ENCODE results near the gene SLC1A4. TPM values are rescaled to one million over a fixed set of nuclear protein-coding genes. Genes with fewer than 3 reads are reported as not detected.

Gene SLC1A4
- polyA plus RNA-seq, 2 donors = 6.6 to 9.3 TPM

DNA sequence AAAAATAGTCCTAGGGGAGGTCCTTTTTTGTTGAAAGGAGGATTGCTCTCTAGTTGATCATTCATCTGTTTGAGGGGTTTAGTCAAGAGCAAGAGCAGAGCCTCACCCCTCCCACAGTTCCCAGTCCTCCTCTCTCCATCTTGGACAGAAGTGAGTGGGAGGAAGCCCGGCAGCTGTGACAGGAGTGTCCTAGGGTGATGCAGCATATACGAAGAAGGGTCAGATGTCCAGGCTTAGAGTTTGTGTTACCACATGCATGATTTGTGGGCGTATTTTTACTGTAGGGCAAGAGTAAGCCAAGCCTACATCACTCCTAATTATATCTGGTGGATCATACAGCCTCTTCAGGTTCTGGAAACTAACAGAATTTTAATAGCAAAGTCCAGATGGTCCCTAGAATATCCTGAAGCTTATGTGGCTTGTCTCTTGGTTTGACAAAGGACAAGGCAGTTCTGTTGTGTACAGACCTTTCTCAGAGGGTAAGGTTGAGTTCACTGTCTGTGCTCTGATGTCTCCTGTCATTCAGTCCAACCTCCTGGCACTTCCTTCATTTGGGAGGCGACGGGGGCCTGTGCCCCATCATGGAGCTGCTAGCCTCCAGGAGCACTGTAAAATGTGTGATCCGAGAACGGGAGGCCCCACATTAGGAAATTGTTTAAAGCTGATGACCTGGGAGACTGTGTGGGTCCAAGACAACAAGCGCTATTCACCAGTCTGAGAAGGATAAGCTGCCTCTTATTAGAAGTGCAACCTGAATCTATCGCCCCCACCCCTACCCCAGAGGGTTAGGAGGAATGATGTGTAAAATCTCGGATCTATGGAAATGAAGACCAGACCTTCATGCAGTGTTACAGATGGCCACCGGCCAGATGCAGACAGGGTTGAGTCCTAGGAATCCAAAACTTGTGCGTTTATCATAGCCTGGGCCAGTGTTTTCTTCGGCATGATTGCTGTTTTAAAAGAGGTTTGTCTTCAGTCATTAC is 73.9 kb downstream of the SLC1A4 start:
- Histone ChIP-seq H3K4me3 (ENCODE audit: low read depth in 1 of 2, low read length in 2 of 2) (no peak overlapping the region), H3K9me3 (ENCODE audit: control insufficient read depth in 2 of 2, insufficient read depth in 1 of 2, low read depth in 1 of 2, low read length in 1 of 2) (no peaks in the 10 kb centered on the region), H3K4me1 (ENCODE audit: control insufficient read depth in 2 of 2, insufficient read depth in 2 of 2, low read length in 1 of 2) (peaks cover 5 to 8% of the 10 kb centered on the region in 2 donors), H3K27me3 (ENCODE audit: control insufficient read depth in 1 of 2, insufficient read depth in 2 of 2, low read length in 2 of 2) (no peaks in the 10 kb centered on the region), H3K36me3 (ENCODE audit: control insufficient read depth in 2 of 2, insufficient read depth in 2 of 2, low read length in 1 of 2) (no peaks in the 10 kb centered on the region), H3K27ac (ENCODE audit: low read depth in 2 of 2, low read length in 1 of 2) (no peak overlapping the region)
- 52 to 68% methylated on average over 13 of the region's 13 CpGs for WGBS, 2 donors

DNA sequence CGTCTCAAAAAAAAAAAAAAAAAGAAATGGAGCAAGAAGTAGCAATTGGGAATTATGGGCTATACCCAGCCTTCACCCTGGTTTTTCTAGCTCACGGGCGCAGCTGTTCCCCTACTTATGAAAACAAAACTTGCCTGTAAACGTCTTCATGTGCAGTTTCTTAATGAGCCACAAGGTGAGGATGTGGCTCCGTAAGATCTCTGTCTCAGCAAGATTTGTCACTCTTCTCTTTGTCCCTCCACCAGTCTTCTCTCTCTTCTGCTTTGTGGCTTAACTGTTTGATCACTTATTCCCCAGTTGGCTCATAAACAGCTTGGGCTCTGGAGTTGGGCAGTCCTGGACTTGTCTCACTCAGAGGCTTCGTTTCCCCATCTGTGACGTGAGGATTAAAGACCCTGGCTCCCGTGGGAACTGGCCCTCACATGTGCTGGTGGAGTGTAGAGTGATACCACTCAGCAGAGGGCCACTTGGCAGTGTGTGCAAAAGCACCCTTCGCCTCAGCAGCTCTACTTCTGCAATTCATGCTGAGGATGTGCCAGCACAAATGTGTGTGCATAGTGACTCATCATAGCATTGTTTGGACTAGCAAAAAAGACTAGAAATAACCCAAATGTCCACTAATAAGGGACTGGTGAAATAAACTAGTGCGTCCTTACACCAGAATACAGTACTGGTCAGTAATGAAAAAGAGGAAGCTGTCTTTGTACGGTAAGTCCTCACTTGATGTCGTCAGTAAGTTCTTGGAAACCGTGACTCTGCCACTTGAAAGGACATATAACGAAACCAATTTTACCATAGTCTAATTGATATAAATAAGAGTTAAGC is 75.7 kb downstream of the SLC1A4 start:
- peak overlapping the region; percentile 54 to 91 for H3K27ac ChIP-seq (ENCODE audit: low read depth in 2 of 2, low read length in 1 of 2)
- peaks cover 0 to 1% of the 10 kb centered on the region in 2 donors for H3K36me3 ChIP-seq (ENCODE audit: control insufficient read depth in 2 of 2, insufficient read depth in 2 of 2, low read length in 1 of 2)
- H3K4me1 ChIP-seq (ENCODE audit: control insufficient read depth in 2 of 2, insufficient read depth in 2 of 2, low read length in 1 of 2) = peaks cover 8 to 19% of the 10 kb centered on the region in 2 donors
- H3K27me3 ChIP-seq (ENCODE audit: control insufficient read depth in 1 of 2, insufficient read depth in 2 of 2, low read length in 2 of 2) = no peaks in the 10 kb centered on the region
- no peaks in the 10 kb centered on the region for H3K9me3 ChIP-seq (ENCODE audit: control insufficient read depth in 2 of 2, insufficient read depth in 1 of 2, low read depth in 1 of 2, low read length in 1 of 2)
- no peak overlapping the region for H3K4me3 ChIP-seq (ENCODE audit: low read depth in 1 of 2, low read length in 2 of 2)
- WGBS, 2 donors = 15 to 23% methylated on average over 14 of the region's 14 CpGs

DNA sequence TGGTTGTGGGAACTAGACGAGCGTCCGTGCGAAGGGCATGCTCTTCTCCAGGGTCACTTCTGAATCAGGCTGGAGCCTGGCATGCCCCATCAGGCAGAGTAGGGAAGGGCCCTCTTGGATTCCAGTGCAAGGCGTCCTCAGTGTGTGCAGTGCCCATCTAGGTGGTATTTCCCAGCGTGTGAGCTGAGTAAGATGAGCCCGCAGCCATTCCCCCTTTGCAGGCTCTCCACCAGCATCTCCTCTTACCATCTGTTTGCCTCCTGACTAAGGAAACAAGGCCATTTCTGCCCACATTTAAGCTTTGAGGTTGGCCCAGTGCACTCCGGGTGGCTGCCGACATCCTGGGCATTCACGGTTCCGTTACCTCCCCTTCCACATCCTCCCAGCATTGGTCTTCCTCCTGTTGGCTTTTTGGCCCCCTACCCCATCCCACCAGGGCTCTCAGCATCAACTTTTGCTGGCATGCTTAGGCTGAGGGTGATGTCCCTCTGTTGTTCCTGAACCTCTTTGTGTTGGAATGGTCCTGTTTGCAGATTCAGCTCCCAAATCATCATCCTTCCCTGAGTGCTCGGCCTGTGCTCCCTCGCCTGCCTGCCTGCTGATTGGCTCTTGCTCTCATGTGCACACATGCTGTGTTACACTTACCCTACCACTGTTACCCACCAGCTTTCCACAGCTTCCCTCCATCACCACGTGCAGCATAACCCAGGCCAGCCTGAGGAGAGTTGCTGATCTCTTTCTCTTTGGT is 78.8 kb downstream of the SLC1A4 start:
- Histone ChIP-seq H3K4me1 (ENCODE audit: control insufficient read depth in 2 of 2, insufficient read depth in 2 of 2, low read length in 1 of 2) (peaks cover 10 to 26% of the 10 kb centered on the region in 2 donors), H3K27ac (ENCODE audit: low read depth in 2 of 2, low read length in 1 of 2) (peak overlapping the region; percentile 14 to 15), H3K27me3 (ENCODE audit: control insufficient read depth in 1 of 2, insufficient read depth in 2 of 2, low read length in 2 of 2) (no peaks in the 10 kb centered on the region), H3K9me3 (ENCODE audit: control insufficient read depth in 2 of 2, insufficient read depth in 1 of 2, low read depth in 1 of 2, low read length in 1 of 2) (no peaks in the 10 kb centered on the region), H3K36me3 (ENCODE audit: control insufficient read depth in 2 of 2, insufficient read depth in 2 of 2, low read length in 1 of 2) (peaks cover 5 to 11% of the 10 kb centered on the region in 2 donors), H3K4me3 (ENCODE audit: low read depth in 1 of 2, low read length in 2 of 2) (no peak overlapping the region)
- WGBS, 2 donors = 70 to 74% methylated on average over 14 of the region's 14 CpGs

DNA sequence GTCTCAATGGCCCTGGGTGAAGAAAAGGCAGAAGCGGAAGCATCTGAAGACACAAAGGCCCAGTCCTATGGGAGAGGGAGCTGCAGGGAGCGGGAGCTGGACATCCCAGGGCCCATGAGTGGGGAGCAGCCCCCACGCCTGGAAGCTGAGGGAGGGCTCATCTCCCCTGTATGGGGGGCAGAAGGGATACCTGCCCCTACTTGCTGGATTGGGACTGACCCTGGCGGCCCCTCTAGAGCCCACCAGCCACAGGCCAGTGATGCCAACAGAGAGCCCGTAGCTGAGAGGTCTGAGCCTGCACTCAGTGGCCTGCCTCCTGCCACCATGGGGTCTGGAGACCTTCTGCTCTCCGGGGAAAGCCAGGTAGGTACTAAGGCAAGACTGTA is 80.2 kb downstream of the SLC1A4 start:
- Histone ChIP-seq H3K27me3 (ENCODE audit: control insufficient read depth in 1 of 2, insufficient read depth in 2 of 2, low read length in 2 of 2) (no peaks in the 10 kb centered on the region), H3K4me3 (ENCODE audit: low read depth in 1 of 2, low read length in 2 of 2) (no peak overlapping the region), H3K9me3 (ENCODE audit: control insufficient read depth in 2 of 2, insufficient read depth in 1 of 2, low read depth in 1 of 2, low read length in 1 of 2) (no peaks in the 10 kb centered on the region), H3K27ac (ENCODE audit: low read depth in 2 of 2, low read length in 1 of 2) (peak overlapping the region in 1 of 2 donors; percentile 17), H3K4me1 (ENCODE audit: control insufficient read depth in 2 of 2, insufficient read depth in 2 of 2, low read length in 1 of 2) (peaks cover 10 to 26% of the 10 kb centered on the region in 2 donors), H3K36me3 (ENCODE audit: control insufficient read depth in 2 of 2, insufficient read depth in 2 of 2, low read length in 1 of 2) (peaks cover 8 to 13% of the 10 kb centered on the region in 2 donors)
- WGBS, 2 donors = 92 to 93% methylated on average over 6 of the region's 6 CpGs

DNA sequence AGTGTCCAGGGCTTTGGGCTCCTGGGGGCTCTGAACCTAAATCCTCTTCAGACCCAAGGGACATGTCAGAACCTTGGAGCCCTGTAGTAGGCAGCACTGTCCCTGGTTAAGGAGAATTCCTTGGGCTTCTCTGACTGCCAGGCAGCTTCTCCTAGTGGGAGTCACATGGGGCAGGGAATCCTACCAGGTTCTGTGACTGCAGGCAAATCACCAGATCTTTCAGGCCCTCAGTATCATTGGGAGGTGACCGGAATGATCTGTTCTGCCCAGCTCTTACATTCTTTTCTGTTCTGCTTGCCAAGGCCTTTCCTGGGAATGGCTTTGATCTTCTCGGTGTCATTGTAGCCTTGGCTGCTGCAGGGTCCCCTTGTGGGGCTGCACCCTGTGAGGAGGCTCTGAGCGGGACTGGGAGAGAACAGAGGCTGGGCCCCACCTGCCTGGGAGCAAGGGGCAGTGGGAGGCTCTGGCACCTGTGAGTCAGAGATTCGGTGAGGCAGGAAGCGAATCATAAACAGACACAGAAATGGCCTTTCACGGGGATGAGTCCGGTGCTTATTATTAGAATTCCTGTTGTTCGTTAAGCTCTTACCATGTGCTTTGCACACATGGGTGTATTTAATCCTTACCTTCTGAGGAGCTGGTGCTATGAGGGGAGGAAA is 81.1 kb downstream of the SLC1A4 start:
- H3K27ac ChIP-seq (ENCODE audit: low read depth in 2 of 2, low read length in 1 of 2) = peak overlapping the region in 1 of 2 donors; percentile 40
- 34 to 39% methylated on average over 8 of the region's 8 CpGs for WGBS, 2 donors
- H3K36me3 ChIP-seq (ENCODE audit: control insufficient read depth in 2 of 2, insufficient read depth in 2 of 2, low read length in 1 of 2) = peaks cover 8 to 13% of the 10 kb centered on the region in 2 donors
- H3K9me3 ChIP-seq (ENCODE audit: control insufficient read depth in 2 of 2, insufficient read depth in 1 of 2, low read depth in 1 of 2, low read length in 1 of 2) = no peaks in the 10 kb centered on the region
- H3K4me3 ChIP-seq (ENCODE audit: low read depth in 1 of 2, low read length in 2 of 2) = no peak overlapping the region
- H3K4me1 ChIP-seq (ENCODE audit: control insufficient read depth in 2 of 2, insufficient read depth in 2 of 2, low read length in 1 of 2) = peaks cover 8 to 22% of the 10 kb centered on the region in 2 donors
- no peaks in the 10 kb centered on the region for H3K27me3 ChIP-seq (ENCODE audit: control insufficient read depth in 1 of 2, insufficient read depth in 2 of 2, low read length in 2 of 2)

DNA sequence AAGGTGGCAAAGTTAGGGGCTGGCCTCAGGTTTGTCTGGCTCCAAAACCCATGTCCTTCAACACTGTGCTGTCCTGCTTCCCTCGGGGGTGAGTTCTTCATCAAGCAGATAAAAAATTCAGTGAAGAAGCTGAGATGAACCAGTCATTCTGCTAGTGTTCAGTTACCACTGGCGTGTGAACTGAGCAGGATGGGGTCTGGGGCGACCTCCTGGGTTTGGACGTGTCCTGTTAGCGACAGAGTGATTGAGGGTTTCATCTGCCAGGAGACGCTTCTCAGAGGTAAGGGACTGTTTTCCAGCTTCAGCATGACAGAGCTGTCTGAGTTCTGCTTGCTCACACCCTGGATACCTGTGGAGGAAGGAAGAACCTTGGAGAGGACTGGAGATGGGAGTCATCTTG is 81.7 kb downstream of the SLC1A4 start:
- whole genome bisulfite sequencing, 2 donors = 81 to 88% methylated on average over 6 of the region's 6 CpGs
- H3K4me3 ChIP-seq (ENCODE audit: low read depth in 1 of 2, low read length in 2 of 2) = no peak overlapping the region
- no peaks in the 10 kb centered on the region for H3K27me3 ChIP-seq (ENCODE audit: control insufficient read depth in 1 of 2, insufficient read depth in 2 of 2, low read length in 2 of 2)
- H3K4me1 ChIP-seq (ENCODE audit: control insufficient read depth in 2 of 2, insufficient read depth in 2 of 2, low read length in 1 of 2) = peaks cover 9 to 24% of the 10 kb centered on the region in 2 donors
- H3K36me3 ChIP-seq (ENCODE audit: control insufficient read depth in 2 of 2, insufficient read depth in 2 of 2, low read length in 1 of 2) = peaks cover 8 to 13% of the 10 kb centered on the region in 2 donors
- H3K9me3 ChIP-seq (ENCODE audit: control insufficient read depth in 2 of 2, insufficient read depth in 1 of 2, low read depth in 1 of 2, low read length in 1 of 2) = no peaks in the 10 kb centered on the region
- H3K27ac ChIP-seq (ENCODE audit: low read depth in 2 of 2, low read length in 1 of 2) = peak overlapping the region in 1 of 2 donors; percentile 40

DNA sequence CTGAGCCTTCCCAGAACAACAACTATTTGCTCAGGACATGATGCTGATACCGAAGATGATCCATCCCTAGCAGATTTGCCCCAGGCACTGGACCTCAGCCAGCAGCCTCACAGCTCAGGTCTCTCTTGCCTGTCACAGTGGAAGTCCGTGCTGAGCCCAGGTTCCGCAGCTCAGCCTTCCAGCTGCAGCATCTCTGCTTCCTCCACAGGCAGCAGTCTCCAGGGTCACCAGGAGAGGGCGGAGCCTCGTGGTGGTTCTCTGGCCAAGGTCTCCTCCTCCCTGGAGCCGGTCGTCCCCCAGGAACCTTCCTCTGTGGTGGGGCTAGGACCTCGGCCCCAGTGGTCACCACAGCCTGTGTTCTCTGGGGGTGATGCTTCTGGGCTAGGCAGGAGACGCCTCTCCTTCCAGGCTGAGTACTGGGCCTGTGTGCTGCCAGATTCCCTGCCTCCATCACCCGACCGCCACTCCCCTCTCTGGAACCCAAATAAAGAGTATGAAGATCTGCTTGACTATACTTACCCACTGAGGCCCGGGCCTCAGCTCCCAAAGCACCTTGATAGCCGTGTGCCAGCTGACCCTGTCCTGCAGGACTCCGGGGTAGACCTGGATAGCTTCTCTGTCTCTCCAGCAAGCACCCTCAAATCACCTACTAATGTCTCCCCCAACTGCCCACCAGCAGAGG is 82.4 kb downstream of the SLC1A4 start:
- no peaks in the 10 kb centered on the region for H3K27me3 ChIP-seq (ENCODE audit: control insufficient read depth in 1 of 2, insufficient read depth in 2 of 2, low read length in 2 of 2)
- 72 to 73% methylated on average over 14 of the region's 14 CpGs for WGBS, 2 donors

DNA sequence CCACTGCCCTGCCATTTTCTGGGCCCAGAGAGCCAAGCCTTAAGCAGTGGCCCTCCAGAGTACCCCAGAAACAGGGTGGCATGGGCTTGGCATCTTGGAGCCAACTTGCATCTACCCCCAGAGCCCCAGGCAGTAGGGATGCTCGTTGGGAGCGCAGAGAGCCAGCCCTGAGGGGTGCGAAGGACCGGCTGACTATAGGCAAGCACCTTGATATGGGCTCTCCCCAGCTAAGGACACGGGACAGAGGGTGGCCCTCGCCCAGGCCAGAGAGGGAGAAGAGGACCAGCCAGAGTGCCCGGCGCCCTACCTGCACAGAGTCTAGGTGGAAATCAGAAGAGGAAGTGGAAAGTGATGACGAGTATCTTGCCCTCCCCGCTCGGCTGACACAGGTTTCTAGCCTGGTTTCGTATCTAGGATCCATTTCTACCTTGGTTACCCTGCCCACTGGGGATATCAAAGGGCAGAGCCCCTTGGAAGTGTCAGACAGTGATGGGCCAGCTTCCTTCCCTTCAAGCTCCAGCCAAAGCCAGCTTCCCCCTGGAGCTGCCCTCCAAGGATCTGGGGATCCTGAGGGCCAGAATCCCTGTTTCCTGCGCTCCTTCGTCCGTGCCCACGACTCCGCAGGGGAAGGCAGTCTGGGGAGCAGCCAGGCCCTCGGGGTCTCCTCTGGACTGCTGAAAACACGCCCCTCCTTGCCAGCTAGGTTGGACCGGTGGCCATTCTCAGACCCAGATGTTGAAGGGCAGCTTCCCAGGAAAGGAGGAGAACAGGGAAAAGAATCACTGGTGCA is 83.2 kb downstream of the SLC1A4 start:
- peak overlapping the region in 1 of 2 donors; percentile 22 for H3K27ac ChIP-seq (ENCODE audit: low read depth in 2 of 2, low read length in 1 of 2)
- no peaks in the 10 kb centered on the region for H3K9me3 ChIP-seq (ENCODE audit: control insufficient read depth in 2 of 2, insufficient read depth in 1 of 2, low read depth in 1 of 2, low read length in 1 of 2)
- whole genome bisulfite sequencing, 2 donors = 83 to 84% methylated on average over 20 of the region's 20 CpGs
- peaks cover 11 to 29% of the 10 kb centered on the region in 2 donors for H3K4me1 ChIP-seq (ENCODE audit: control insufficient read depth in 2 of 2, insufficient read depth in 2 of 2, low read length in 1 of 2)
- H3K27me3 ChIP-seq (ENCODE audit: control insufficient read depth in 1 of 2, insufficient read depth in 2 of 2, low read length in 2 of 2) = no peaks in the 10 kb centered on the region
- peaks cover 8 to 13% of the 10 kb centered on the region in 2 donors for H3K36me3 ChIP-seq (ENCODE audit: control insufficient read depth in 2 of 2, insufficient read depth in 2 of 2, low read length in 1 of 2)
- H3K4me3 ChIP-seq (ENCODE audit: low read depth in 1 of 2, low read length in 2 of 2) = no peak overlapping the region

More for the DNA sequence above, 82.4 kb downstream of the SLC1A4 start:
- Histone ChIP-seq H3K4me3 (ENCODE audit: low read depth in 1 of 2, low read length in 2 of 2) (no peak overlapping the region), H3K4me1 (ENCODE audit: control insufficient read depth in 2 of 2, insufficient read depth in 2 of 2, low read length in 1 of 2) (peaks cover 11 to 29% of the 10 kb centered on the region in 2 donors), H3K36me3 (ENCODE audit: control insufficient read depth in 2 of 2, insufficient read depth in 2 of 2, low read length in 1 of 2) (peaks cover 8 to 13% of the 10 kb centered on the region in 2 donors), H3K27ac (ENCODE audit: low read depth in 2 of 2, low read length in 1 of 2) (peak overlapping the region in 1 of 2 donors; percentile 22), H3K9me3 (ENCODE audit: control insufficient read depth in 2 of 2, insufficient read depth in 1 of 2, low read depth in 1 of 2, low read length in 1 of 2) (no peaks in the 10 kb centered on the region)
